GM04503 (cell line): ENCODE results near the gene FAIM.
"Not testable (repeated sequence)": the region's sequence is repeated elsewhere in the genome, so short reads cannot be mapped to it uniquely, and the experiment has no call there.

ENCODE experiments used
- DNase-seq: peaks from one replicate; pipeline ENCODE4 v3.0.0-alpha.2; 2012; ENCODE audit warnings: low read depth

FAIM gene

DNA sequence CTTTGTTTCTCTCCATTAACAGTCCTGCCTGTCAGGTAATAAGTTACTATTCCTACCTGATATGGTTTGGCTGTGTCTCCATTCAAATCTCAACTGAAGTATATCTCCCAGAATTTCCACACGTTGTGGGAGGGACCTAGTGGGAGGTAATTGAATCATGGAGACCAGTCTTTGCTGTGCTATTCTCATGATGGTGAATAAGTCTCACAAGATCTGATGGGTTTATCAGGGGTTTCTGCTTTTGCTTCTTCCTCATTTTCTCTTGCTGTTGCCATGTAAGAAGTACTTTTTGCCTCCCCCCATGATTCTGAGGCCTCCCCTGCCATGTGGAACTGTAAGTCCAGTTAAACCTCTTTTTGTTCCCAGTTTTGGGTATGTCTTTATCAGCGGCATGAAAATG lies 6.9 kb upstream of the FAIM start:
- DNase-seq = not testable (repeated sequence)

DNA sequence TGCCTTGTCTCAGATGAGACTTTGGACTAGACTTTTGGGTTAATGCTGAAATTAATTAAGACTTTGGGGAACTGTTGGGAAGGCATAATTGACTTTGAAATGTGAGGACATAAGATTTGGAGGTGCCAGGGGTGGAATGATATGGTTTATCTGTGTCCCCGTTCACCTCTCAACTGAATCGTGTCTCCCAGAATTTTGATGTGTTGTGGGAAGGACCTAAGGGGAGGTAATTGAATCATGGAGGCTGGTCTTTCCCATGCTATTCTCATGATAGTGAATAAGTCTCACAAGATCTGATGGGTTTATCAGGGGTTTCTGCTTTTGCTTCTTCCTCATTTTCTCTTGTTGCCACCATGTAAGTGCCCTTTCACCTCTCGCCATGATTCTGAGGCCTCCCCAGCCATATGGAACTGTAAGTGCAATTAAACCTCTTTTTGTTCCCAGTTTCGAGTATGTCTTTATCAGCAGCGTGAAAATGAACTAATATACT lies 4.4 kb upstream of the FAIM start:
- DNase-seq = not testable (repeated sequence)

DNA sequence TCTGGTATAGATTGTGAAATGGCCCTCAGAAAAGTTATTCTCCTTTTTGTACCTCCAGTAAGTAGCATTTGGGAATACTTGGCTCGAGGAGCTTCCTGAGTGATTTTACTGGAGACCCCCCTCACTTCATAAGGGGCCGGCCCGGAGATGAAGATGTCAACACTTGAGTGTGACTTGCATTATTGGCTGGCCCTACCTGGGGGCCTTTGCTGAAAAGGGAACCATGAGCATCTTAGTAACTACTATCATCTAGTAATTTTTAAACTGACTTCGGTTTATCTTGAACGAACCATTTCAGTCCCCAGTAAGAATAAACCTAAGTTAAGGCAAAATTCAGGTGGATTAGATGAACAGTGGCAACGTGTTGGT lies 1.3 kb downstream of the FAIM start:
- no peak for DNase-seq

DNA sequence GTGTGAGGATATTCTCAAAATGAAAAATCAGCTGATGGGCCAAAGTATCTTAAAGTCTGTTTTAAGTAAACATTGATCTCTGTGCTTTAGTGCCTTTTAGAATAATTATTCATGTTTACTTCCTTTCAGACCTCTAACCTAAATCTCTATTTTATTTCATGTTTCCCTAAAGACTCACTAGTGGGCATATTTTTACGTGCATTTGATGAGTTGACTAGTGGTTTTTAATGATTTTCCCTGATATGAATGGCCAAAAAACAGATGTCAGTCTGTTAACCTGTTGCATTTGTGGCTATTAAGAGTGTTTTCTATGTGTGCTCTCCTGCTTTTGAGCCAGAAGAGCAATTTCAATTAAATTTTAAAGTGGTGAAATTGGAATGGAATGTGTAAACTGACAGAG lies 6.9 kb downstream of the FAIM start:
- no peak for DNase-seq

DNA sequence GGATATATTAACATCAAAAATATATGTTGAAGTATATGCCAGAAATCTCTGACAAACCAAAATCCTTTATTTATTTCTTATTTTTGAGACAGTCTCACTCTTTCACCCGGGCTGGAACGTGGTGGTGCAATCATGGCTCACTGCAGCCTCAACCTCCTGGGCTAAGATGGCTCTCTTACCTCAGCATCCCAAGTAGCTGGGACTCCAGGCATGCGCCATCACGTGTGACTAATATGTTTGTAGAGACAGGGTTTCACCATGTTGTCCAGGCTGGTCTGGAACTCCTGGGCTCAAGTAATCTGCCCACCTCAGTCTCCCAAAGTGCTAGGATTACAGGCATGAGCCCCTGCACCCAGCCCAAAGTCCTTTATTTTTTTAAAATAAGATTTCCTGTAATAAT lies 11.9 kb downstream of the FAIM start:
- no peak for DNase-seq

DNA sequence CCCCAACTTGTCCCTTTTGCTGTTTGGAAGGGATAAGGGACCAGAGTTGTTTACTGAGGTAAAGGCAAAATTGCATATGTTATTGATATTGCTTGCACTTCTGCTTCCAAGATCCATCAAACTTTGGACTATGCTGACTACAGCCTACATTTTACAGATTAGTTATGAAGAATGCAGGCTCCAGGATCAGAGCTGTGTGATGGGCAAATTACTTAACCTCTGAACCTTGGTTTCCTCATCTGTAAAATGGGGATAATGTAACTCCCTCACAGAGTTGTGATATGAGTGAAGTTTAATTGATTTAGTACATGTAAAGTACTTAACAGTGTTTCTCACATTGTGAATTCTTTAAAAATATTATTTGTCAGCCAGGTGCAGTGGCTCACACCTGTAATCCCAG lies 15.9 kb downstream of the FAIM start:
- no peak for DNase-seq

DNA sequence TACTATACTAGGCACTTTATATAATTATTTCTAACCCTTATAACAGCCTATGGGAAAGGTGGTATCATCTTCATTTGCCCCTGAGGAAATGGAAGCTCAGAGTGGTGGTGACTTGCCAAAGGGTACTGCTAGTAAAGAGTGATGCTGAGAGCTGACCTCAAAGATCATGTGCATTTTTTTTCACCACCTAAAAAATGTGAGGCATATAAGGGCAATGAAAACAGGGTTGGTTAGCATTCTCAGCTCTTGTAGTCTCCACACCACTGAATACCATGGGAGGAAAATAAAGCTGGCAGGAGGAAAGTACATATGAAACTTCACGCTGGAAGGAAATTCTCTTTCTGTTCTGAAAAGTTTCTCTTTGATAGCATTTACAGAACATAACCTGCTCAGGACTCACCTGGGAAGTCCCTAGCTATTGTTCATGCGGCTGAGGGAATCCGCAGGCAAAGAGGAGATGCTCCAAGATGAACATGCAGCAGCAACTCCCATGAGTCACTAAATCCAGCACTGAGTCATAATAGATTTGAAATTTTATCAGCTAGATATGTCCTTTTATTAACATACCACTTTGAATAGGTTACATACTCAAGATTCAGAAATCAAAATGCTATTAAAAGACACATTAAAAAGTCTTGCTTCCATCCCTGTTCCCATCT lies 17.3 kb downstream of the FAIM start:
- DNase-seq = no peak

DNA sequence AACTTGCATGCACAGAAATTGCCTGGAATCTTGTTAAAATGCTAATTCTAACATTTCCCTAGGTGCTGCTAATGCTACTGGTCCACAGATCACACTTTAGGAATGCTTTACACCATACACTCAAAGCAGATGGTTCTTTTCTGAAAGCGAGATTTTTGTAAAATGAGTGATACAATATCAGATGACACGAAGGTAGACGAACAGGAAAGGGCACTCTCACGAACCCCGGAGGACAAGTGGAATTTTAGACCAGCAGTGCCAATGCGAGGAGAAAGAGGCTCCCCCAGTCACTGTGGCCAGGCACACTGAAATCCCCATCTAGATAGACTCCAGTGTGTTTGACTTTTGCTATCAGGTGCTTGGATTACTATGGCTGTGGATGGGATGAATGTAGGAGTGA lies 21.0 kb downstream of the FAIM start:
- no peak for DNase-seq

DNA sequence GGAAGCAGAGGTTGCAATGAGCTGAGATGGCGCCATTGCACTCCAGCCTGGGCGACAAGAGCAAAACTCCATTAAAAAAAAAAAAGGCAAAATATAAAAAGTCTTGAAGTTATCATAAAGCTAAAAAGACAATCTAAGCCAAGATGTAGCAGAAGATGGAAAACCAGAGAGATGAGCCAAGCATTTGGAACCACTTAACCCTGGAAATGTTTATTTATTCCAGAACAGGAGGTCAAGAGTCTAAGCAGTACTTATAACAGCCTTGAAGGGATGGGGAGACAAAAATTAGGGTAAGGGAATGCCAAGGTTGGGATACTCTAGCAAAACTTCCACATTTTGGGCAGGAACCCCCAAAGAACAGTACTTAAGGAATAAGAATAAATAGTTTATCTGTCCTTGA lies 30.1 kb downstream of the FAIM start:
- no peak for DNase-seq

DNA sequence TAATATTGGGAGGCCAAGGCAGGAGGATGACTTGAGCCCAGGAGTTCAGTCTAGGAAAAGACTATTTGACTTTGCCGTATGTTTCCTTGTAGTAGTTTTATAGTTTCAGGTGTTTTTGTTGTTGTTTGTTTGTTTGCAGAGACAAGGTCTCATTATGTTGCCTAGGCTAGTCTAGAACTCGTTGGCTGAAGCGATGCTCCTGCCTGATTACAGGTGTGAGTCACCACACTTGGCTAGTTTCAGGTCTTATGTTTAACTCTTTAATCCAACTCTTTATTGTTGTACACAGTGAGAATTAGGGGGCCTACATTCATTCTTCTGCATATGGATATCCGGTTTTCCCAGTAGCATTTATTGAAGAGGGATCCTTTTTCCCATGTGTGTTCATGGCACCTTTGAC lies 32.0 kb downstream of the FAIM start:
- DNase-seq = no peak

DNA sequence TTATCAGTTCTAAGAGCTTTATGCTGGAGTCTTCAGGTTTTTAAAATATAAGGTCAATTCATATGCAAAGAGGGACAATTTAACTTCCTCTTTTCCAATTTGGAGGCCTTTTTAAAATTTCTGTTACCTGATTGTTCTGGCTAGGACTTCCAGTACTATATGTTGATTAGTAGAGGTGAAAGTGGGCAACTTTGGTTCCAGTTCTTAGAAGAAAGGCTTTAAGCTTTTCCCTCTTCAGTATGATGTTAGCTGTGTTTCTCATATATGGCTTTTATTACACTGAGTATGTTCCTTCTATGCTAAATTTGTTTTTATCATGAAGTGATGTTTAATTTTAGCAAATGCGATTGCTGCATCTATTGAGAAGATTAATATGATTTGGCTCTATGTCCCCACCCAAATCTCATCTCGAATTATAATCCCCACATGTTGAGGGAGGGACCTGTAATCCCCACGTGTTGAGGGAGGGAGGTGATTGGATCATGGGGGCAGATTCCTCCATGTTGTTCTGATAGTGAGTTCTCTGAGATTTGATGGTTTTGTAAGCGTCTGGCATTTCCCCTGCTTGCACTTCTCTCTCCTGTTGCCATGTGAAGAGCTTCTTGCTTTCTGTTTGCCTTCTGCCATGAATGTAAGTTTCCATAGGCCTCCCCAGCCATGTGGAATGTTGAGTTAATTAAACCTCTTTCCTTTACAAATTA lies 33.8 kb downstream of the FAIM start:
- DNase-seq = no peak

DNA sequence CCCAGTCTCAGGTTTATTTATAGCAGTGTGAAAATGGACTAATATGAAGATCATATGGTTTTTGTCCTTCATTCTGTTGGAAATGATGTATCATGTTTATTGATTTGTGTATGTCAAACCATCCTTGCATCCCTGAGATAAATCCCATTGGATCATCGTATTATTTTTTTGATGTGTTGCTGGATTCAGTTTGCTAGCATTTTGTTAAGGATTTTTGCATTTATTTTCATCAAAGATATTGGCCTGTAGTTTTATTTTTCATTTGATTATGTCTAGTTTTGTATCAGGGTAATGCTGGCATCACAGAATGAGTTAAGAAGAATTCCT lies 34.3 kb downstream of the FAIM start:
- DNase-seq = no peak

DNA sequence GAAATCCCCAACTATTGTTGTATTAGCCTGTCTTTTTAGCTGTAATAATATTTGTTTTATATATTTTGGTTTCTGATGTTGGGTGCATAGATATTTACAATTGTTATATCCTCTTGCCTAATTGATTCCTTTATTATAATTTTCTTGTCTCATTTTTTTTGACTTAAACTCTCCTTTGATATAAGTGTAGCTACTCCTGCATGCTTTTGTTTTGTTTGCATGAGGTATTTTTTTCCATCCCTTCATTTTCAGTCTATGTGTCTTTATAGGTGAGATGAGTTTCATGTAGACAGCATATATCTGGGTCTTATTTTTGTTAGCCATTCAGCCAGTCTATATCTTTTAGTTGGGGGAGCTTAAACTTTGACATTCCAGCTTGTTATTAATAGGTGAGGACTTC lies 37.4 kb downstream of the FAIM start:
- no peak for DNase-seq

DNA sequence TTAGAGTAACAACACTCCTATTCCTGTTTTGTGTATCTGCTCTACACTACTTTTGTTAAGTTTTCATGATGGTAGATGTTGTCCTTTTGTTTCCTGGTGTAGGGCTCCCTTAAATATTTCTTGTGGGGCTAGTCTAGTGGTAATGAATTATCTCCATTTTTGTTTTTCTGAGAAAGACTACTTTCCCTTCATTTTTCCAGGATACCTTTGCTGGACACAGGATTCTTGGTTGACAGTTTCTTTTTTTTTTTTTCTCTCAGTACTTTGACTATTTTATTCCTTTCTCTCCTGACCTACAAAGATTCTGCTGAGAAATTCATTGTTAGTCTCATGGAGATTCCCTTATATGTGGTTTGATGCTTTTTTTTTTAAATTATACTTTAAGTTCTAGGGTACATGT lies 37.9 kb downstream of the FAIM start:
- no peak for DNase-seq

DNA sequence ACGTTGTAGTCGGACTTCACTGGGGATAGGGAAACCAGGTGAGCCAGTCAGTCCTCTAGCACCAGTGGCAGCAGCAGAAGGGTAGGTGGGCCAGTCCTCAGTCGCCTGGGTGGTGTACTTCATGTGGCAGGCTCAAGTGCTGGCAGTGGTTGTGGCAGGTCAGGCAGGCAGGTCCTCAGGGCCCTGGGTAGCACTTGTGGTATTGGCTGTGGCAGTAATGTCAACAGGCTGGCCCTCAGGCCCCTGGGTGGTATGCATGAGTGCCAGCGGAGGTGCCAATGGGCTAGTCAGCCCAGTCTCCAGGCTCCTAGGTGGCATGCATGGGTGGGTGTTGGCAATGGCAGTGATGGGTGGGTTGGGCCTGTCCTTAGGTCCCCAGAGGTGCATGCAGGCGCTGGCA lies 40.6 kb downstream of the FAIM start:
- DNase-seq = no peak

DNA sequence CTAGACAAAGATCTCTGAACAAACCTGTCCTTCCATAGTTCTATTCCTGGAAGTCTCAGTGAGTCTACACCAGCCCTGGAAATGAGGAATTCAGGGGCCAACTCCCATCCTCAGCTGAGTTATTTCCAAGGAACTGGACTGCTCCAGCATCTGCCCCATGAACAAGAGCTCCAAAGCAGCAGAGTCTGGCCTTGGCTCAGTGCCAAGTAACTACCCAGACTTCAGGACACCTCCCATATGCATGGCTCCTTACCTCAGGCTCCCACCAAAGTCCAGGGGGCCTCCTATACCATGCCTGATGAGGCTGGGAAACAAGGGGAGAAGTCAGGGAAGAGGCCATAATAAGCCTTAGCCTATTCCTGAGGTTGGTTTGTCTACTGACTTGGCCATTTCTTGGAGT lies 45.0 kb downstream of the FAIM start:
- no peak for DNase-seq

DNA sequence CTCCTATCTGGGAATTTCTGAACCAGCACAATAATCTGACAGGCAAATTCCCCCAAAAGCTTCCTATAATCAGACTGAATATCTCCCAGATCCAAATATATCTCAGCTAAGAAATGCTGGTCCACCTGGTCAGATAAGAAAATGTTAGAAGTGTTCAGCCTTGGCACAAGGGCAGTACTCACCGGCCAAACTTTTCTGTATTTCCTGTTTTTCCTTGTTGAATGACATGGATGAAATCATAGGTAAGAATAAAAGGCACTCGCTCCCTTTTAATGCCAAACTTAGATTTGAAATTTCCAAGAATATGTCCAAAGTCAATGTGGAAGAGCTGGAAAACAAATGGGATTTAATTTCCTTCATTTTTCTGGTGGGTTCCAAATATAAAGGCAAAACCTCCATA lies 48.9 kb downstream of the FAIM start:
- DNase-seq = no peak

DNA sequence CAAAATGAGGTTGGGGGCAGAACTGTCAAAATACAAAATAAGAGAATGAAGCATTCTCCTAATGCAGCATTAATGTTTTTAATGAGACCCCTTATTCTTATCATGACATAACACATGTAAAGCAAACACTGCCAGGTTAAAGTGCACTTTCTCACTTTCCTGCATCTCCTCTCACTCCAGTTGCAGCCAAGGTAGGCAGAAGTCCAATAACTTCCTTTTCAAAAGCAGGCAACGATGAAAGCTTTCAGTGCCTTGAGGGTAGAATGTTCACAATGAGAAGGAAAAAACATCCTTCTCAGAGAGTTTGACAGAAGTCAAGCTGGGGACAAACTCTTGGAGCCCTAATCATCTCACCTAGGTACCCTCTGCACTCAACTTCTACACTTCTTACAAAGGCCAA lies 59.5 kb downstream of the FAIM start:
- DNase-seq = no peak

DNA sequence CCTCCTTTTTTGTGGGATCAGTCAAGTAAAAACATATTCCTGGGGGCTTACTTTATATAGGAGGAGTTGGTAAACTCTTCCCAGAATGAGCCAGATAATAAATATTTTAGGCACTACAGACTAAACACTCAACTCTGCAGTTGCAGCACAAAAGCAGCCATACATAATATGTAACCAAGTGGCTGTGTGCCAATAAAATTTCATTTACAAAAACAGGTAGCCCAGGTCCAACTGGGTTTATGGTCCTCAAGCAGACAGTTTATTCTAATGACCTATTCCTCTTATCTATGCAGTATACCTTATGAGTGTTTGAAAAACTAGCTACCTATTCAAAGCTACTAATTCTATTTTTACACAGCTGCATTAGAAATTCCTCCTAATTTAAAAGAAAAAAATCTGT lies 61.8 kb downstream of the FAIM start:
- no peak for DNase-seq

DNA sequence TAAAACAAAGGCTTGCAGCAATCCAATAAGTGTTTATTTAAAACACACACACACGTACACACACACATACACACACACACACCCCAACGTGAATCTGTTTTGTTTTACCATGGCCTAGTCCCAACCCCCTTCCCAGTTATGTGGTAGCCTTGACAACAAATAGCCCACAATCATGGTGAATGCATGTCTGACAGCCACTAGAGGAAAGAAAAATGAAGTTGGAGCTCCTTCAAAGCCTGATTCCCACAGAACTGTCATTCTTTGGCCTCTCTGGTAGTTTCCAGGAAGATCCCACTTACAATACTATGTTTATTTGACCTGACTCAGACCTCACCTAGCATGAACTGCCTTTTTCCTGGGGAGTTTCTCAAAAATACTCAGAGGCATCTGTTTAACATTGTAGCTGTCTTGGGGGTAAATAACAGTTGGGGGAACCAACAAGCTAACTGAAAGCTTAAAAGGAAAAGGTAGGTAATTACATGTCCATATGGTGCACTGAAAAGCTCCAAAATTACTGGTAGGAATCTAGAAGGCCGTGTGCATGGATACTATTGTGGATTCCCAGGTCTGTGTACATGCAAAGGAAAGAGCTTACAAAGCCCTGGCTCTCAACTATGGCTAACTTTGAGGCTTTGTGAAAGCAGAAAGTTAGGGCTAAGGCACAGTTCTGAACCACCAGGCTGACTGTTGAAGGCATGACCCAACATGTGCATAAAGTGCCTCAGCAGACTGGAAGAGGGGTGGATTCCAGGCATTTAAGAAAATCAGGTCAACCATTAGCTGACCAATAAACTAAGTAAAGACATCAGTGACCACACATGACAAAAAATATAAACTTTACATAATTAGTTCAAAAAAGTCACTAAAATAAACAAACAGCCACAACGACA lies 65.3 kb downstream of the FAIM start:
- DNase-seq = peak; percentile 62

DNA sequence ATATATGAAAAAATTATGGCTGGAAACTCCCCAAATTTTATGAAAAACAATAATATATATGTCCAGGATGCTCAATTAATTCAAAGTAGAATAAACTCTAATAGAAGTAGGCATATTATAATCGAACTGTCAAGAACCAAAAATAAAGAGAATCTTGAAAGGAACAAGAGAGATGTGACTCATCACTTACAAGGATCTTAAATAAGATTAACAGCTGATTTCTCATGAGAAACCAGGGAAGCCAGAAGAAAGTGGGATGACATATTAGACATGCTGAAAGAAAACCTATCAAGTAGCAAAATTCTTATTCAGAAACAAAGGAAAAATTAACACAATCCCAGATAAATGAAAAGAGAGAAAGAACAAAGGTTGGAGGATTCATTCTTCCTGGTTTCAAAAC lies 66.8 kb downstream of the FAIM start:
- no peak for DNase-seq

DNA sequence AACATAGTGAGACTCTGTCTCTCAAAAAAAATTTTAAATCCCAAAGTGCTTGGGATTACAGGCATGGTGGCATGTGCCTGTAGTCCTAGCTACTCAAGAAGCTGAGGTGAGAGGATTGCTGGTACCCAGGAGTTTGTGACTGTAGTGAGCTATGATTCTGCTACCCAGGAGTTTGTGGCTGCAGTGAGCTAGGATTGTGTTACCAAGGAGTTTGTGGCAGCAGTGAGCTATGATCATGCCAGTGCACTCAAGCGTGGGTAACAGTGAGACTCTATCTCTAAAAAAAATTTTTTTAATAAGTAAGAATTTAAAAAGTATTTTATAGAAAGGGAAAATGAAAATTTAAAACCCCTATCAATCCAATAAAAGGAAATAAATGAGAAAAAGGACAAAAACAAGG lies 69.5 kb downstream of the FAIM start:
- no peak for DNase-seq

DNA sequence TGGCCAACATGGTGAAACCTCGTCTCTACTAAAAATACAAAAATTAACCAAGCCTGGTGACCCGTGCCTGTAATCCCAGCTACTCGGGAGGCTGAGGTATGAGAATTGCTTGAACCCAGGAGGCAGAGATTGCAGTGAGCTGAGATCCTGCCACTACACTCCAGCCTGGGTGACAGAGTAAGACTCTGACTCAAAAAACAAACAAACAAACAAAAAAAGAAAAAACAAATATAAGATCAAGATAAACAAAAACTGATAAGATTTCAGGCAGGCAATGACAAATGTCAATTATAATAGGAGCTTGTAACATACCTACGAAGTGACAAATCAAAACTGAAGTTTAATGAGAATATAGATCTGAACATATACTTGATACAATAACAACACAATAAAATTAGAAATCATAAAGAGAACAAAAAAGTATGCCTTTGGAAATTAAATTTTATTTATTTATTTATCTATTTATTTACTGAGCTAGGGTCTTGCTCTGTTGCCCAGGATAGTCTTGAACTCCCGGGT lies 70.4 kb downstream of the FAIM start:
- no peak for DNase-seq
